Measurements from ENCODE around the gene DMBT1. TPM values are rescaled to one million over a fixed set of nuclear protein-coding genes. Genes with fewer than 3 reads are reported as not detected.

The DMBT1 gene
- total and polyA plus RNA-seq, 2 of the 4 experiments (the other 2 are of a cell fraction), result under 0.01 TPM; not detected in 1

- CTCF ChIA-PET, result no interaction called here
- intact Hi-C loops (cut with micrococcal nuclease), result no loop called here
- WGBS, 2 experiments (ENCODE audit: extremely low coverage in 2 of 2, insufficient read length in 1 of 2), result no CpG with 5 or more reads among the region's 3 CpGs
Measured at GRCh38 chr10:122524811-122525210, 35.7 kb upstream of the DMBT1 start.

More at GRCh38 chr10:122524811-122525210, 35.7 kb upstream of the DMBT1 start:
- no peak for ATAC-seq (ENCODE audit: low read depth)
- Histone ChIP-seq H3K9me3 (ENCODE audit: control insufficient read depth, insufficient read depth, low read length) (no peaks in the 10 kb centered on the region), H3K9ac (ENCODE audit: low read depth, low read length) (no peak overlapping the region), H2BK5ac (ENCODE audit: low read depth, low read length, poor library complexity, severe bottlenecking) (no peak overlapping the region), H4K20me1 (ENCODE audit: insufficient read depth, low read length) (no peaks in the 10 kb centered on the region), H2BK15ac (ENCODE audit: low read depth, low read length) (no peak overlapping the region), H4K8ac (ENCODE audit: low read depth in 2 of 2, low read length in 2 of 2) (no peak overlapping the region), H3K4ac (ENCODE audit: low read depth, low read length) (no peak overlapping the region), H3K27ac (ENCODE audit: insufficient read depth, low read length) (no peak overlapping the region), H3K14ac (replicated peaks; ENCODE audit: low read depth, low read length) (no peak overlapping the region), H2AFZ (replicated peaks; ENCODE audit: low read length, poor library complexity) (no peak overlapping the region), H2BK20ac (ENCODE audit: low read depth, low read length) (no peak overlapping the region), H3K4me1 (ENCODE audit: control insufficient read depth, insufficient read depth, low read length) (0 out of 2 replicates have a peak, but pooled peaks cover 2% of the 10 kb centered on the region), H3K18ac (ENCODE audit: low read depth, low read length) (no peak overlapping the region), H3K4me3 (ENCODE audit: insufficient read depth, low read depth, low read length) (no peak overlapping the region), H2AK5ac (ENCODE audit: low read depth, low read length) (no peak overlapping the region), H3K23ac (ENCODE audit: low read depth, low read length) (no peak overlapping the region), H3K56ac (ENCODE audit: extremely low read depth, insufficient read depth, low read length) (no peak overlapping the region), H3K79me1 (ENCODE audit: low read depth in 1 of 2, low read length in 2 of 2) (no peaks in the 10 kb centered on the region), H3K27me3 (ENCODE audit: control insufficient read depth, insufficient read depth, low read length) (peaks cover 11% of the 10 kb centered on the region), H3K36me3 (ENCODE audit: control insufficient read depth, insufficient read depth, low read length) (no peaks in the 10 kb centered on the region), H3K4me2 (ENCODE audit: low read depth, low read length) (no peak overlapping the region), H2AK9ac (replicated peaks; ENCODE audit: low read depth, low read length, poor library complexity) (no peak overlapping the region), H3K9me1 (ENCODE audit: insufficient read depth, low read length) (no peaks in the 10 kb centered on the region), H4K91ac (ENCODE audit: insufficient read depth, low read depth, low read length) (no peak overlapping the region), H2BK120ac (ENCODE audit: low read depth, low read length) (no peak overlapping the region), H4K5ac (ENCODE audit: low read depth, low read length) (no peak overlapping the region)
- DNase-seq, result no peak
- dilution Hi-C loops (cut with HindIII; ENCODE audit: low sequenced_read_pairs, unreplicated experiment), result no loop called here
- in situ Hi-C loops (cut with MboI; ENCODE audit: low sequenced_read_pairs), result no loop called here
- no TSS peak for BruUV-seq (replicated peaks)
- POLR2A ChIA-PET (ENCODE audit: unreplicated experiment), result no interaction called here
- TF ChIP-seq USF2 (IDR thresholded peaks at IDR 0.05; ENCODE audit: low read depth, low read length) (no peak), MAZ (IDR thresholded peaks at IDR 0.05; ENCODE audit: borderline replicate concordance, low read depth, low read length) (no peak), CHD1 (IDR thresholded peaks at IDR 0.05; ENCODE audit: low read depth, low read length) (no peak), BHLHE40 (IDR thresholded peaks at IDR 0.05; ENCODE audit: low read depth, low read length) (no peak), POLR2A (IDR thresholded peaks at IDR 0.05; ENCODE audit: low read depth, low read length) (no peak), CEBPB (IDR thresholded peaks at IDR 0.05; ENCODE audit: low read depth, low read length) (no peak), SMC3 (IDR thresholded peaks at IDR 0.05; ENCODE audit: low read depth, low read length) (no peak), NFE2L2 (IDR thresholded peaks at IDR 0.05; ENCODE audit: low read depth, low read length) (no peak), ELK1 (IDR thresholded peaks at IDR 0.05; ENCODE audit: borderline replicate concordance, low read depth, low read length) (no peak), FOS (IDR thresholded peaks at IDR 0.05; ENCODE audit: low read depth, low read length) (no peak), MXI1 (IDR thresholded peaks at IDR 0.05; ENCODE audit: borderline replicate concordance, low read depth, low read length) (no peak), RFX5 (IDR thresholded peaks at IDR 0.05; ENCODE audit: low read depth, low read length) (no peak)
- TF ChIP-seq, protein P1, sequence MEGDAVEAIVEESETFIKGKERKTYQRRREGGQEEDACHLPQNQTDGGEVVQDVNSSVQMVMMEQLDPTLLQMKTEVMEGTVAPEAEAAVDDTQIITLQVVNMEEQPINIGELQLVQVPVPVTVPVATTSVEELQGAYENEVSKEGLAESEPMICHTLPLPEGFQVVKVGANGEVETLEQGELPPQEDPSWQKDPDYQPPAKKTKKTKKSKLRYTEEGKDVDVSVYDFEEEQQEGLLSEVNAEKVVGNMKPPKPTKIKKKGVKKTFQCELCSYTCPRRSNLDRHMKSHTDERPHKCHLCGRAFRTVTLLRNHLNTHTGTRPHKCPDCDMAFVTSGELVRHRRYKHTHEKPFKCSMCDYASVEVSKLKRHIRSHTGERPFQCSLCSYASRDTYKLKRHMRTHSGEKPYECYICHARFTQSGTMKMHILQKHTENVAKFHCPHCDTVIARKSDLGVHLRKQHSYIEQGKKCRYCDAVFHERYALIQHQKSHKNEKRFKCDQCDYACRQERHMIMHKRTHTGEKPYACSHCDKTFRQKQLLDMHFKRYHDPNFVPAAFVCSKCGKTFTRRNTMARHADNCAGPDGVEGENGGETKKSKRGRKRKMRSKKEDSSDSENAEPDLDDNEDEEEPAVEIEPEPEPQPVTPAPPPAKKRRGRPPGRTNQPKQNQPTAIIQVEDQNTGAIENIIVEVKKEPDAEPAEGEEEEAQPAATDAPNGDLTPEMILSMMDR (conservative IDR thresholded peaks at IDR 0.05; ENCODE audit: low read depth, low read length), result no peak

Measured in IMR-90 (cell line).